SH-SY5Y (cell line): ENCODE data around the gene ICE2.

ENCODE experiments used
- GATA2 ChIP-seq: IDR thresholded peaks from 2 replicates; pipeline ENCODE4 v1.6.1; 2011; ENCODE audit warnings: mild to moderate bottlenecking, low read depth, low read length
- GATA3 ChIP-seq: IDR thresholded peaks from 2 replicates; pipeline ENCODE4 v1.6.1; 2011; ENCODE audit warnings: low read depth, mild to moderate bottlenecking, low read length, moderate library complexity

The ICE2 gene

GRCh38 chr15:60441331-60441730 lies 37.6 kb downstream of the ICE2 start:
- TF ChIP-seq GATA2 = no peak
- no peak for TF ChIP-seq GATA3

GRCh38 chr15:60438646-60439045 lies 40.3 kb downstream of the ICE2 start:
- TF ChIP-seq GATA2 (no peak), GATA3 (no peak)

- TF ChIP-seq GATA3 = no peak
- no peak for TF ChIP-seq GATA2
These were observed 50.0 kb downstream of the ICE2 start for GRCh38 chr15:60428935-60429334.

GRCh38 chr15:60426870-60427508 lies 52.0 kb downstream of the ICE2 start:
- TF ChIP-seq GATA3 (no peak), GATA2 (no peak)

DNA sequence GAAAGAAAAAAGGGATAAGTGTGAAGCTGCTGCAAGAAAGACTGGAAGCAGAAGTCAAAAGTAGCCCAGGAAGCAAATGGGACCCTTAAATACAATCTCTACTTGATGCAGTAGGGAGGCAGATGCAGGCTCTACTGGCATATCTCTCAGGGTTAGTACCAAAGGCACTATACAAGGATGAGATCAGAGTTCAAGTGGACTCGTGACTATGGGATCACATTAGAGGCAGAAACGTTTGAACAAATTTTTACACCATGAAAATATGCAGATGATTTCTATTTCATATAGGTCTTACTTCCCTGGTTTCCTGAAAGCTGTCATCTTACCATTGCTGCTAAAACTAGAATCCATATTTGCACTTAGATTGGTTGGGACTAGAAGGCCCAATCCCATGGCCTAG lies 53.5 kb downstream of the ICE2 start:
- TF ChIP-seq GATA3 = no peak
- no peak for TF ChIP-seq GATA2

GRCh38 chr15:60424006-60424405 lies 54.9 kb downstream of the ICE2 start:
- no peak for TF ChIP-seq GATA2
- TF ChIP-seq GATA3 = no peak

DNA sequence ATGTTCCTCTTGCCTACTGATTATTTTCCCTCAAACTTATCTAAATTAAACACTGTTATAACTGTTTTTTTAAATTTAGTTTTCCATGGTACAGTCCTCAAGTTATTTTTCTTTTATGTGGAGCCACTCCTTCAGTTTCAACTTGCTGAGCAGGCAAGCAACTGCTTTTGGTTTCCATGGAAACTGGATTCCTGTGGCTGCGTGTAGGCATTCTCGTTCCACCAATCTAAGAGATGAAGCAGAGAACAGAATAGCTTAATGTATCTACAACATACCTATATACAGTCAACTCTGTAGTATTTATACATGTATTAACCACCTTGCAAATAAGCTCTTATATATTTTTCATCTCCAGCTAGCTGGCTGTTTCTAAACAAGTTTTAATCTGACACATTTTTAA lies 55.4 kb downstream of the ICE2 start:
- TF ChIP-seq GATA3 = no peak
- no peak for TF ChIP-seq GATA2

DNA sequence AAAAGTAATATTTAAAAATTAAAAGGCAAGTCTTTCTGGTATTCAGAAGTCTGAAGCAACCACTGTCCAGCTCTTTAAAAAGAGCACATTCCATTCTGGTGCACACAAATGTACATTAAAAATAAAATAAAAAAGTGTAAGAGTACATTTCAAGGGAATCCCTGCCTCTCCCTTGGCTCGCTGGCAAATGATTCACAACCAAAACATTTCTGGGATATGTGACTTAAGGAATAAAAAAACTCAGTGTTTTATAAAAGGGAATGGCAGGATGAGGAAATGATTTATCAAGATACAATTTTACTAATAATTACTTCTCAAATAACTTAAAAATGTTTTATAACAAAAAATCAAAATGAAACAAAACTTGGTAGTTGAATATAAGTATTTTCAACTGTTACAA lies 57.4 kb downstream of the ICE2 start:
- no peak for TF ChIP-seq GATA3
- no peak for TF ChIP-seq GATA2

DNA sequence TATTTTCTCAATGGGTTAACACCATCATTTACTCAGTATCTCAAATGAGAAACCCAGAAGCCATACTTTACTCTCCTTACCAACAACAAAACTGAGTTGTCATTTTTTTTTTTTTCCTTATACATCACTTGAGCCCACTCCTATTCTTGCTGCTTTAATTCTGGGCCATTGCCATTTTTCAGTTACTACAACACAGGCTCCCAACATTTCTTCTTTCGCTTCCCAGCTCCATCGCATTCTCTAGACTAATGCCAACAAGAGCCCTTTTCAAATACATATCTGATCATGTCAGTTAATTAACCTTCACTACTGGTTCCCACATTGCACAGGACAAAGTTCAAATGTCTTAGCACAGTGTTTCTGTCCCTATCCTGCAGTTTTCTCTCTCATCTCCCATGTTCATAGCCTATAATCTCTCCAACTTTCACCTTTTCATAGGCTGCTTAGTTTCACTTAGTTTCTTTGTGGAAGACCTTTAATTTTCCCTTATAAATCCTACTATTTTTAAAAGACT lies 58.7 kb downstream of the ICE2 start:
- TF ChIP-seq GATA2 (no peak), GATA3 (no peak)

DNA sequence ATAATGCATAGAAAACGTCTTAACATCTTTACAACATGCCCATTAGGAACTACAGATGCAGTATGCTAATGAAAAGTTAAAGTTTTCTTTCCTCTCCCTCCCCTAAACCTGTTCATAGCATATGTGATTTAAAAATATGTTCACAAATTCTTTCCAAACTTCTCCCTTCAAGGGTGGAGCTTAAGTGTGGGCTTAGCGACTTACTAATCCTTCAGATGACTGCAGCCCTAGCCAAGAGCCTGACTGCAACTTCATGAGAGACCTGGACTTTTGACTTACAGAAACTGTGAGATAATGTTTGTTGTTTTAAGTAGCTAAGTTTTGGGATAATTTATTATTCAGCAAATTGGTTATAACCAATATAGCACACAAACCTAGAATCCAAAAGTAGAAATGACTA lies 59.2 kb downstream of the ICE2 start:
- no peak for TF ChIP-seq GATA3
- no peak for TF ChIP-seq GATA2

DNA sequence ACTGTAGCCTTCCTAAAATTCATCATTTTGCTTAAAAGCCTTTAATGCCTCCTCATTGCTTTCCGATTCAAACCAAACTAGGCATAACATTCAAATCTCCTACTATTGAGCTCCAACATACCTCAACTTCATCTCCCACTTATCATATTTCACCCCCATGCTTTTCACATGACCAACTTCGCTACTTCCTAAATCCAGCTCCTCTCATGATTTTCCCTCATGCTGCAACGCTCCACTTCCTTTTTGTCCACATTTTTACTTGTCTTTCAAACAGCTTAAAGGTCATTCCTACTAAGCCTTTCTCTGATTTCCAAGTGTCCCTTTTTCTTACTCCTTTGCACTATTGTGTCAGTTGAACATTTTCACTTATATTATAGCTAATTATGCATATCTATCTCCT lies 60.8 kb downstream of the ICE2 start:
- TF ChIP-seq GATA2 (no peak), GATA3 (no peak)

GRCh38 chr15:60417112-60417511 lies 61.8 kb downstream of the ICE2 start:
- TF ChIP-seq GATA2 (no peak), GATA3 (no peak)

DNA sequence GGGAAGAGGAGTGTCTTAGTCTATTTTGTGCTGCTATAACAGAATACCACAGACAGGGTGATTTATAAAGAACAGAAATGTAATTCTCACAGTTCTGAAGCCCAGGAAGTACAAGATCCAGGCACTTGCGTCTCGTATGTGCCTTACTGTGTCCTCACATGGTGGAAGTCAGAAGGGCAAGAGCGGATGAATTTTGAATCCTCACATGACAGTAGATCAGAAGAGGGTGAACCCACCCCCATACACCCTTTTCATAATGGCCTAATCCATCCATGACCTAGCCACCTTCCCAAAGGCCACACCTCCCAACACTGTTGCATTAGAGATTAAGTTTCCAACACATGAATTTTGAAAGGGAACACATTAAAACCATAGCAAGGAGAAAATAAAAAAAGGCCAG lies 62.5 kb downstream of the ICE2 start:
- TF ChIP-seq GATA3 (no peak), GATA2 (no peak)

GRCh38 chr15:60414016-60414682 lies 64.8 kb downstream of the ICE2 start:
- TF ChIP-seq GATA2 (no peak), GATA3 (no peak)

GRCh38 chr15:60413231-60413824 lies 65.6 kb downstream of the ICE2 start:
- TF ChIP-seq GATA3 (no peak), GATA2 (no peak)

DNA sequence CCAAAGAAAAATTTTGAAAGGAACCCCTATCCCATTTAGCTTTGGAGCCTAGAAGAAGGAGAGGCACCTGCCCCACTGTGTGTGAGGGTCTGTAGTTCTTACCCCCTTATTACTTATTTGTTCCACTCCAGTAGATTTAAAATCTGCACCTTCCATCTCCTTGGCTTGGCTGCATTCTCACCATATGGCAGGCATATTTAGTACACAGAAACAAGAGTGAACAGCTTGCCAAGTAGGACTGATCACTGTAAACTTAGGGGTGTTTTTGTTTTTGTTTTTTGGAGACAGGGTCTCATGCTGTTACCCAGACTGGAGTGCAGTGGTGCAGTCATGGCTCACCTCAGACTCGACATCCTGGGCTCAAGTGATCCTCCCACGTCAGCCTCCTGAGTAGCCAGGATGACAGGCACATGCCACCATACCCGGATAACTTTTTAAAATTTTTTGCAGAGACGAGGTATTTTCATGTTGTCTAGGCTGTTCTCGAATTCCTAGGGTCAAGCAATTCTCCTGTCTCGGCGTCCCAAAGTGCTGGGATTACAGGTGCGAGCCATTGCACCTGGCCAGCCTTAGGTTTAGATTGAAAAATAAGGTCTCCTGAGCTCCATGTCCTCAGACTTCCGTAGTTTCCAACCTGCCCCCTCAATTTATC lies 67.0 kb downstream of the ICE2 start:
- TF ChIP-seq GATA2 (no peak), GATA3 (no peak)

- no peak for TF ChIP-seq GATA2
- TF ChIP-seq GATA3 = no peak
These were observed 70.4 kb downstream of the ICE2 start for GRCh38 chr15:60408463-60408981.
